Myocyte (in vitro differentiated cells): ENCODE measurements around the gene ALG9. TPM values are rescaled to one million over a fixed set of nuclear protein-coding genes. Genes with fewer than 3 reads are reported as not detected.

ENCODE experiments used
- DNase-seq: peaks from one replicate; pipeline ENCODE4 v3.0.0-alpha.2; 2012; ENCODE audit warnings: low read depth
- polyA plus RNA-seq: library from polyadenylated mRNA; unstranded; fragments of >200 nt; gene quantifications from one replicate; pipeline ENCODE4 v1.2.1, GENCODE V29; 2012; ENCODE audit warnings: missing spikeins
- total RNA-seq: library from RNA; depleted of rRNA; stranded (reverse); fragments of >200 nt; gene quantifications from 2 replicates; pipeline ENCODE4 v1.2.3, GENCODE V29; 2014

ALG9 gene, protein sequence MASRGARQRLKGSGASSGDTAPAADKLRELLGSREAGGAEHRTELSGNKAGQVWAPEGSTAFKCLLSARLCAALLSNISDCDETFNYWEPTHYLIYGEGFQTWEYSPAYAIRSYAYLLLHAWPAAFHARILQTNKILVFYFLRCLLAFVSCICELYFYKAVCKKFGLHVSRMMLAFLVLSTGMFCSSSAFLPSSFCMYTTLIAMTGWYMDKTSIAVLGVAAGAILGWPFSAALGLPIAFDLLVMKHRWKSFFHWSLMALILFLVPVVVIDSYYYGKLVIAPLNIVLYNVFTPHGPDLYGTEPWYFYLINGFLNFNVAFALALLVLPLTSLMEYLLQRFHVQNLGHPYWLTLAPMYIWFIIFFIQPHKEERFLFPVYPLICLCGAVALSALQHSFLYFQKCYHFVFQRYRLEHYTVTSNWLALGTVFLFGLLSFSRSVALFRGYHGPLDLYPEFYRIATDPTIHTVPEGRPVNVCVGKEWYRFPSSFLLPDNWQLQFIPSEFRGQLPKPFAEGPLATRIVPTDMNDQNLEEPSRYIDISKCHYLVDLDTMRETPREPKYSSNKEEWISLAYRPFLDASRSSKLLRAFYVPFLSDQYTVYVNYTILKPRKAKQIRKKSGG
- 27.8 and 33.0 TPM in 2 replicates for total RNA-seq
- 20.6 TPM for polyA plus RNA-seq

DNA sequence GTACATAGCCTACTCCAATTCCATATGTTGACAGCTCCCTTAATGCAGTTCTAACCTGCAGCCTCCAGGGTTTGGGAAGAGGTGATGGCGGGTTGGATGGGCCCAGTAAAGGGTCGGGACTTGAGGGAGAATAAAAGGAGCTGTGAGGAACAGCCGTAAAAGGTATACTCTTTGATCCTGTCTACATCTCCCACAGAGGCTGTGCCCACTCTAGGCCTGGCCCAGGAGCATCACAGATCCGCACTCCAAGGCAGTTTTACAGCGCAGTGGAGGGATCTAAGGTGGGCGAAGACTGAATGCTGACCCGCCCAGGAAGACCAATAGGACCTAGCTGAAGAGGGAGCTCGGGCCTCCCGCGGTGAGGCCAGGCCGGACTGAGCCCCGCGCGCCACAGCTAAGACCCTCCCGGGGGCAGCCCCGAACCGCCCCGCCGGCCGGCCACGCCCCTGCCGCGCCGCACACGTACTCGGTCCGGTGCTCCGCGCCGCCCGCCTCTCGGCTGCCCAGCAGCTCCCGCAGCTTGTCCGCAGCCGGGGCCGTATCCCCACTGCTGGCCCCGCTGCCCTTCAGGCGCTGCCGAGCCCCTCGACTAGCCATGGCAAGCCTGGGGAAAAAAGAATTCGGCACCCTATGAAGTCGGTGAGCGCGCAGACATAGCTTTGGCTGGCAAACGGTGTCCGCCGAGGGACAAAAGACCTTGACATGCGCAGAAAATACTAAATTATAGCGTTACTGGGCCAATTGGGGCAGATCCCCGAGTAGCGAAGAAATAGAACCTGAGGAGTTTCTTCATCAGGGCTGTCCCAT is at the start of gene ALG9:
ALG9 (minus strand) TSS at position 696 of the 807 bp plus-strand sequence; CDS start at position 597, 99 bp downstream.
- DNase-seq: peak; percentile 88

DNA sequence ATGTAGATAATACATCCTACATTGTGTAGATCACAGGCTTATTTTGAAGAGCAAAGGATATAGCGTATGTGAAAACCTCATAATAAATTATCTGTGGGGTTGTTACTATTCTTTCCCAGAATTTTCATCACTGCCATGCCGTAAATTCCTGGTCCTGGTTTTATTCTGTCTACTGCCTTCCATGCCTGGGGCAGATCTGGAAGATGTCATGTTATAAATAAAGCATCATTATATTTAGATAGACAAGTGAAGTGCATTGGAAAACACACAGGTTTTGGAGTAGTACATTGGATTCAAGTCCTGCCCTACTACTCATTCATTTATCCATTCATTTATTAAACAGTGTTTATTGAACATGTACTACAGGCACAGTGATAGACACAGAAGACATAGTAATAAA is 49.5 kb upstream of the ALG9 start:
- no peak for DNase-seq

DNA sequence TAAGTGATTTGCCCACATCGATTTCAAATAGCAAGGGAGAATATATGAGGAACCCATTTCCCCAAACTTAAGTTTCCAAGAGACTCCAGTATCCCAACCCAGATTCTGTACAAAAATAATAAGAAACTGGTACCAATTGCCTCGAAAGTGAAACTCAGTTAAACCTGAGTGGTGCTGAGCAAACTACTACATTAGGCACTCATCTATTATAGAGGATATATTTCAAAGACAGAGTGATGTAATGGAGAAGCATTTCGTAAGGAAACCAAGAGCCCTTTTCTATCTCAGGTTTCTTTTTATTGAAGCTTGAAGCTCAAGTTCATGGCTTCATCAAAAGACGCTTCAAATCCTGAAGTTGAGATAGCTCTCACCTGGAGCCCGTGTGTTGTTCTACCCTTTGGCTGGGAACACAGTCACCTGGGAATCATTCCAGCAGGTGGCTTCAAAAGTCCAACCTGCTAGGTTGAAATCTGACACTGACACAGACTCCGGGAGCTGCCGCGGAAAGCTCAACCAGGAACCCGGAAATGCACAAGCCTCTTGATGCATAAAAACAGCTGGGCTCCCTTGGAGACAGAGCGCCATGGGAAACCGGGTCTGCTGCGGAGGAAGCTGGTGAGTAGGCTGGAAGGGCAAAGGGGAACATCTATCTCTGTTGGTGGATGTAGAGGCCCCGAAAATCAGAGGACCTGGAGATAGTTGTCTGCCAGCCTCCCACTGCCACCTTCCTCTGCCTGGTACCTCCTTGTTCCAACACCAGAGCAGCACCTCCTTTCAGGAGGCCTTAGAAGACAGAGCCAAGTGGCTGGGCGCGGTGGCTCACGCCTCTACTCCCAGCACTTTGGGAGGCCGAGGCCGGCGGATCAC is 47.2 kb upstream of the ALG9 start, which contains the start of gene C11orf52:
C11orf52 (plus strand) TSS at position 524 of the 867 bp plus-strand sequence; CDS start at position 584, 60 bp downstream.
- peak; percentile 94 for DNase-seq

DNA sequence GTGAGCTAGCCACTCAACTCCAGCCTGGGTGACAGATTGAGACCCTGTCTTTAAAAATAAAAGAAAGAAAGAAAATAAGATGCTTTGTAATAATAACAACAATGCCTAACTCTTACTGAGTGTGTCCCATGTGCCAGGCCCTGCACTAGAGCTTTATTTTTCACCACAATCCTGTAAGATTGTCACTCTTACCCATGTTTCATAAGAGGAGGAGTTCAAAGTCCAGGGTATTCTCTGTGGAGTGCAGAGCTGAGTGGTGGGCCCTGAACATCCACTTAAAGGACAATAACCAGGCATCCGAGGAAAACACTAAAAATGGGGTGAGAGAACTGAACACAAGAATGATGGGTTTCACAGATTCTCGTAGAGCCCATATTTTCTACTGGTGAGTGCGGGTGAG is 46.4 kb upstream of the ALG9 start:
- no peak for DNase-seq

DNA sequence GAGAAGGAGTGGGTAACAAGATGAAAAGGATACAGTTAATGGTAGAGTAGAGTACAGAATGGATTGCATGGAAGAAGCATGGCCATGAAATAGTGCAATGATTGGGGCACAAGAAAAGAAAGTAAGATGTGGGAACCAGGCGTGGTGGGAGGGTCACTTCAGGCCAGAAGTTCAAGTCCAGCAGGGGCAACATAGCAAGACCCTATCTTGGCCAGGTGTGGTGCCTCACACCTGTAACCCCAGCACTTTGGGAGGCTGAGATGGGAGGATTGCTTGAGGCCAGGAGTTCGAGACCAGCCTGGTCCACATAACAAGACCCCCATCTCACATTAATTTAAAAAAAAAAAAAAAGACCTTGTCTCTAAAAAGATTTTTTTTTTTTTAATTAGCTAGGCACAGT is 45.9 kb upstream of the ALG9 start:
- DNase-seq: no peak

DNA sequence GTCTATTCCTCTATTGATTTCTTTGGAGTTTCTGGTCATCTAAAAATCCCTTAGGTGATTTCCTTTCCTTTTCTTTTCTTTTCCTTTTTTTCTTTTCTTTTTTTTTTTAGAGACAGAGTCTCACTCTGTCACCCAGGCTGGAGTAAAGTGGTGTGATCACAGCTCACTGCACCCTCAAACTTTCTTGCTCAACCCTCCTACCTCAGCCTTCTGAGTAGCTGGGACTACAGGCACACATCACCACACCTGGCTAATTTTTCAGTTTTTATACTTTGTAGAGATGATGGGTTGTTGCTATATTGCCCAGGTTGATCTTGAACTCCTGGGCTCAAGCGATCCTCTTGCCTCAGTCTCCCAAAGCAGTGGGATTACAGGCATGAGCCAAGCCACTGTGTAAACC is 45.4 kb upstream of the ALG9 start:
- no peak for DNase-seq

DNA sequence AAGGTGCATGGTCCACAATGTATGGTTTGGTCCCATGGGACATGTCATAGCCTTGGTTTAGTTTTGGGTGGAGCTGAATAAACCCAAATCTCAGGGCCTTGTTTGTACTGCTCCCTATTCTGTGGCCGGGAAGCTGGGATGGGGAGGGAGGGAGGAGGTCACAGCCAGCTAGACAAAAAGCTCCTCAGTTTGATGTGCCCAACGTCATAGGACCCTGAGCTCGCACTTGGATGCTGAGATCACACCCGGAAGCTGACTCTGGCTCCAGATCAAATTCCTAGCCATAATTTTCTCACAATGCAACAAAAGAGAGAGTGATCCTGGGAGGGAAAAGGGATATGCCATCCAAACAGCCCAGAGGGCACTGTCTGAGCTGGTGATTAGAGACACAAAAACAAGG is 42.6 kb upstream of the ALG9 start:
- DNase-seq: peak; percentile 86

DNA sequence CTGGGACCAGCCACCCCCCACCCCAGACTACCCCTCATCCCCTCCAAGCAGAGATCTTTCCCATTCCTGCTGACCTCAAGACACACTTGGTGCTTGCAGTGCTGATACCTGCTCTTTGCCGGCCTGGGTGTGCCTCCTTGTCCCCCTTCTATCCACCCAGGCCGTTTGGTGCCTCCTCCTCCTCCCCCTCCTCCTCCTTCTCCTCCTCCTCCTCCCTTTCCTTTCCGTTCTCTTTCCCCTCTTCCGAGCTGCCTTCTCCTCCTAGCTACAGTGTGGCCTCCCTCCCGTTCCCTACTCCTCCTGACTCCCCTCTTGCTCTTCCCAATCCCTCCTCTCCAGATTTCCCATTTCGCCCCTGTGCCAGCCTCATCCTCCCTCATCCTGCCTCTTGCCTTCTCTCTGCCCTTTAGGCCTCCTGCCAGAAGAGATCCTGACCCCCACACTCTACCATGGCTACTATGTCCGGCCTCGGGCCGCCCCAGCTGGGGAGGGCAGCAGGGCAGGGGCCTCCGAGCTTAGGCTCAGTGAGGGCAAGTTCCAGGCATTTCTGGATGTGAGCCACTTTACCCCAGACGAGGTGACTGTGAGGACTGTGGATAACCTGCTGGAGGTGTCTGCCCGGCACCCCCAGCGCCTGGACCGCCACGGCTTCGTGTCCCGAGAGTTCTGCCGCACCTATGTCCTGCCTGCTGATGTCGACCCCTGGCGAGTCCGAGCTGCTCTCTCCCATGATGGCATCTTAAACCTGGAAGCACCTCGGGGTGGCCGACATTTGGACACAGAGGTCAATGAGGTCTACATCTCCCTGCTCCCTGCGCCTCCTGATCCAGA is 41.9 kb upstream of the ALG9 start:
- DNase-seq: peak; percentile 62

DNA sequence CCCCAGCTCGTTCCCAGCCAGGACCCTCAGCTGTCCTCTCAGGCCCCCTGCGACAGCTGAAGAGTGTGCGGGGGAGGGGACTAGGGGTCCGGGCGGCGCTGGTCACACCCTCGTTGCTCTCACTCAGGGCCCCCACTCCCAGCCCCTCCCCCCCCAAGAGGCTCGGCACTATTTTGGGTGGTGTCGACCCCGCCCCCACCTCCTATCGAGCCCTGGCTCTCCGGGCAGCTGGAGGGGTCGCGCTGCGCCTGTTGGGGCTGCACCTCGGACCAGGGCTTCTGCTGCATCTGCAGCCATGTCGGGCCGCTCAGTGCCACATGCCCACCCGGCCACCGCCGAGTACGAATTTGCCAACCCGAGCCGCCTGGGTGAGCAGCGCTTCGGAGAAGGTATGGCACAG is 41.2 kb upstream of the ALG9 start, which contains the start of gene HSPB2:
HSPB2 (plus strand) TSS at position 200 of the 400 bp plus-strand sequence; CDS start at position 296, 96 bp downstream.
- peak; percentile 82 for DNase-seq

DNA sequence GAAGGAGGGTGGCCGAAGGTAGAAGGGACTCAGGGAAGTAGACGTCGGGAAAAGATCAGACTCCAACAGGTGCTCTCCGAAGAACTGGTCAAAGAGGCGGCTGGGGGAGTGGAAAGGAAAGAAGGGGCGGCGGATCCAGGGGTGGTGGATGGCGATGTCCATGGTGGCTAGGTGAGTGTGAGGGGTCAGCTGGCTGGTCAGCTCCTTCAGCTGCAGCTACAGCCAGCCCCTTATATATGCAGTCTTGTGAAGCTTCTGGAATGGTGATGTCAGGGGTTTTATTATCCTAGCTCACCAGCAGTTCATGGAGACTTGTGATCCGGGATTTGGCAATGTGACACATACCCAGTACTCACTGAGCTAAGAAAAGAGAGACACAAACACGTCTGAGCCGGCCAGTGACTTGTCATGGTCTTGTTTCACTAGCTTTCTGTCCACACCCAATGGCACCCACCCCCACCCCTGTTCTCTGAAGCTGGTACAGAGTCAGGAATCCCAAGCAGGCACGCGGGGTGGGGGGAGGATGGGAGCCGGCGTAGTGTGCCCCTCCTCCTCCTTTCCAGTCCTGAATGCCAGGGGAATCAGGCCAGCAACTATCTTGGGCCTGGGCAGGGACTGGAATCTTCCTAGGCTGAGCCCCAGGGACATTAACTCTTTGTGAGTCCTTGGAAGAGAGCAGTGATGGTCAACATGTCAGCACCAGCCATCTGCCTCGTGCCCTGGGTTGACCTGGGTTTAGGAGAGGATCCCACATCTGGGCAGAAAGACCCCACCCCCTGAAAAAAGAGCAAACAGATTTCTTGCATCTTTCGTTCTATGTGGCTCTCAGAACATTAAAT is 40.4 kb upstream of the ALG9 start, which contains the start of gene CRYAB:
CRYAB (minus strand) TSS at position 208 of the 839 bp plus-strand sequence; CDS start at position 162, 46 bp downstream.
- peak; percentile 99 for DNase-seq

DNA sequence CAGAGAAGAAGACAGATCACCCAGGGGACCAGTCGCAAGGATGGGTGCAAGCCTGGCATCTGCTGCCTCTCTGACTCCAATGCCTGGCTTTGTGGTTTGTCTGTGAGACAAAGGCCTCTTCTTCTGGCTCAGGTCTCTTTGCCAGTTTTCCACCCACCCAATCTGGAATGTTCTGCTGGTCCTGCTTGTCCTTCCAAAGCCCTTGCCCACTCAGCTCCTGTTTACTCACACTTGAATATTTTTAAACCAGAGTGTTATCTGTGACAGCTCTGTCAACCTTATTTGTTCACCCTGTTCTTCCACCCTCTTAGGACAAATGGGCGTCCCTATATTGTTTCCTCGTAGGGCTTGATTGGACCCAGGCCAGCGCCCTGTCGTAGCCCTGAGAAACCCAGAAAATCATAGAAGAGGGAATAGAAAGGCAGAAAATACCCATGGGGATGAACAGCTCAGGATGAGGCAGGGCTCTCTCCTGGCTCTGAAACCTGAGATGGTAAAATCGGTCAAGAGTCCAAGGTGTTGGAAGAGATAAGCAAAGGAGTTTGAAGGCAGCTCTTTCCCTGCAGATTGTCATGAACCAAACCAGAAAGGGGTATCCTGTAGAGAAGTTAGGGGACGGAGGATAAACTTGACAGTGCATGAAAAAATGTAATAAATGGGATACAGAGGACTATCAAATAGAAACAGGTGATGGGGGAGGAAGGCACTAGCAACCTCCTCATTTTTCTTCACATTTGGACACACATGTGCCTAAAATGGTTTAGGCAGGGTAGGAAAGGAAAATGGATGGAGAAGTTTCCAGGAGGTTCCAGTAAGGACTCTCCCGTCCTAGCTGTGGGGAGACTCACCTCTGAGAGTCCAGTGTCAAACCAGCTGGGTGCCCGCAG is 39.5 kb upstream of the ALG9 start:
- peak; percentile 71 for DNase-seq

DNA sequence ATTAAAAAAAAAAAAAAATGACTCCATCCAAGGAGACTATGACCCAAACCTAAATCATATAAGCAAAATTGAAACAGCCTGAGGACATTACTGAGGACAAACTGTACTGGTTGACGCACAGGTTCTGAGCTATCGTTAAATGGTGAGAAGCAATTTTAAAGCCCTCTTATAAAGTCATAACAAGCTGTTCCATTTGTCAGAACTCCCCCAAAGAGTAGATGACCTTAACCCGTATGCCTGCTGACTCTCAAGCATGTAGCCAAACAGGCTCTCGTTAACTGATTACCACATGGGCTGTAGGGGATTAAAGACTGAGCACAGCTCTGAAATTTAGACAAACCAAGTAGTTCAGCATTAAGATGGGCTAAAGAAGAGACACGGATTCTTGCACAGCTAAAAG is 38.0 kb upstream of the ALG9 start:
- no peak for DNase-seq

DNA sequence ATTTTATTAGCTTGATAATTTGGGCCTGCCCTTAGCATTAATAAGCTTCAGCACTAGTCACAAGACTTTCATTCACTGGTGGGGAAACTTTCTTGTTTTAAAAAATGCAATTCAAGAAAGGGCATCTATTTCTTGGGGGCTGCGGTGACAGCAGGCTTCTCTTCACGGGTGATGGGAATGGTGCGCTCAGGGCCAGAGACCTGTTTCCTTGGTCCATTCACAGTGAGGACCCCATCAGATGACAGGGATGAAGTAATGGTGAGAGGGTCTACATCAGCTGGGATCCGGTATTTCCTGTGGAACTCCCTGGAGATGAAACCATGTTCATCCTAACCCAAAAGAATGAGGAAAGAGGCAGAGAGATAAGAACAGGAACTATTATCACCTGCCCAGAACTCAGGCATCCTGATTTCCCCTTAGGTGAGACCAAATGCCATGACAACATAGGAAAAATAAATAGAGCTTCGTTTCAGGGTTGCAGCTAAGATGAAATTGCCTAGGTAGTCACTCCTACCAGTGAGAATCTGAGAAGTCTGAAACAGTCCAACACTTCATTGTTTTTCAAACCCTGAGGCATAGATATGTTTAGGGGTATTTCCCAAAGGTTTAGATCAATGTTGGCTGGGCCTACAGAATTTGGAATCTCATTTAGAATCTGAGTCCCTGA is 37.4 kb upstream of the ALG9 start:
- no peak for DNase-seq

DNA sequence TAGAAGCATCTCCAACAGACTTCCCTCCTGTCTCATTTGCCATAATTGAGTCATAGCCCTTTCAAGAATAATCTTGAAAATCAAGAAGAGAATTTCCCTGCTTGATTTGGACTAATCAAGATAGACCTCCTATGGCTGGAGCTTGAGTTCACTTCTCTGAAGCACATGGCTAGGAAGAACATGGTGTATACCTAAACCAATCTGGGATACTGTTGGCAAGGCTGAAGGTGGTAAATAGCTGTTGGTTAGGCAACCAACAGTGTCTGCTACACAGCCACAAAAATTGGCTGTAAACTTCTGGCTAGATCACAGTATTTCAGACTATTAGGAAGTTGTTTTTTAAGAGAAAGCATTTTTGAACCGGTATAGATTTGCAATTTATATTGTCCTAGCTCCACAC is 35.3 kb upstream of the ALG9 start:
- no peak for DNase-seq

DNA sequence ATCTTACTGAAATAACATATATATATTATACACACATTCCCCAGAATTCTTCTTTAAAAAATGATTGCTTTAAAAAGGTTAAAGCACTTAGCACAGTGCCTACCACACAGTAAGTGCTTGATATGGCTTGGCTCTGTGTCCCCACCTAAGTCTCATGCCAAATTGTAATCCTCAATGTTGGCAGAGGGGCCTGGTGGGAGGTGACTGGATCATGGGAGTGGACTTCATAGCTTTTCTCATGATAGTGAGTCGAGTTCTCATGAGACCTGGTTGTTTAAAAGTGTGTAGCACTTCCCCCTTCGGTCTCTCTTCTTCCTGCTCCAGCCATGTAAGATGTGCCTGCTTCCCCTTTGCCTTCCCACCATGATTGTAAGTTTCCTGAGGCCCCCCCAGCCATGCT is 34.0 kb upstream of the ALG9 start:
- DNase-seq: no peak

DNA sequence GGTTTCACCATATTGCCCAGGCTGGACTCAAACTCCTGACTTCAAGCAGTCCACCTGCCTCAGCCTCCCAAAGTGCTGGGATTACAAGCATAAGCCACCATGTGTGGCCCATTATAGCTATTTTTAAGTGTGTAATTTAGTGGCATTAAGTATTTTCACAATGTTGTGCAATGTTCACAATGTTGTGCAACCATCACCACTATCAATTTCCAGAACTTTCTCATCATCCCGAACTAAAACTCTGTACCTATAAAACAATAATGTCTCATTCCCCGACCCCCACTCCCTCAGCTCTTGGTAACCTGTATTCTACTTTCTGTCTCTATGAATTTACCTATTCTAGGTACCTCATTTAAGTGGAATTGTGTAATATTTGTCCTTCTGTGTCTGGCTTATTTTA is 15.5 kb upstream of the ALG9 start:
- DNase-seq: no peak

DNA sequence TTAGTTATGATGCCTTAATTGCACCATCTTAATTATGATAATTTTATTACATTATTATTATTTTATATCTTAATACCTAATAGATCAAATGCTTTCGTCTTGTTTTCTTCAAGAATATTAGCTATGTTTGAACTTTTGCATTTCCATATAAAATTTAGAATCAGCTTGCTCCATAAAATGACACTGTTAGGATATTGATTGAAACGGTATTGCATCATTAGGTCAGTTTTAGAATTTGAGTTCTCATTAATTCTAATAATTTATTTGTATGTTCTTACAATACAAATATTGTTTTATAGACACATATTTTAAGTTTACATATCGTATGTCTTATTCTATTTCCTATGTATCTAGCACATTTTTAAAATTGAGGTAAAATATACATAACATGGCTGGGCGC is 14.7 kb upstream of the ALG9 start:
- no peak for DNase-seq
